GM12878 (cell line): ENCODE data around the gene ADAMTSL1. TPM values are rescaled to one million over a fixed set of nuclear protein-coding genes. Genes with fewer than 3 reads are reported as not detected.

Experiments used
- ATAC-seq: fragments of 200-7000 bp; cut with Tn5 transposase; 3 replicates; pipeline ENCODE4 v1.9.1; 2020; ENCODE audit warnings: mild to moderate bottlenecking, moderate library complexity
- BruUV-seq: library from RNA; stranded (reverse); fragments of 400-500 nt; replicated peaks from 2 replicates; lab custom pipeline; 2021; lab: Mats Ljungman, UMichigan
- CTCF ChIA-PET: fragments of 300-600 bp; sonication (Branson Sonifier 250); formaldehyde crosslinking; extraction: SDS; loops from one replicate; lab custom pipeline; 2021; ENCODE audit warnings: inconsistent platforms; lab: Yijun Ruan, JAX
- POLR2A ChIA-PET: fragments of 350-600 bp; formaldehyde crosslinking; extraction: SDS; loops from one replicate; lab custom pipeline; 2021; ENCODE audit warnings: inconsistent platforms; lab: Charles Lee
- RAD21 ChIA-PET: fragments of 300-600 bp; sonication (Branson Sonifier 250); formaldehyde crosslinking; loops from one replicate; lab custom pipeline; 2023; ENCODE audit warnings: antibody characterized with exemption; ENCODE audit not compliant: unreplicated experiment; lab: Charles Lee
- SMC1A ChIA-PET: fragments of 300-600 bp; sonication (Branson Sonifier 250); formaldehyde crosslinking; loops from one replicate; lab custom pipeline; 2023; ENCODE audit not compliant: unreplicated experiment, uncharacterized antibody; lab: Charles Lee
- DNase-seq: peaks from one replicate; pipeline ENCODE4 v3.0.0-alpha.2; 2011; ENCODE audit warnings: low read depth, low spot score
- FAIRE-seq: peaks from 3 replicates; lab custom pipeline; 2011; peaks lifted over from hg19 to GRCh38; lab: Jason Lieb, UNC
- H2AFZ ChIP-seq: 2 replicates; pipeline ENCODE4 v1.6.0; 2011; ENCODE audit warnings: low read depth, low read length, control low read depth; ENCODE audit not compliant: control insufficient read depth
- H3K27ac ChIP-seq: 2 replicates; pipeline ENCODE4 v1.5.1; 2011; ENCODE audit warnings: control low read depth; ENCODE audit not compliant: control insufficient read depth, insufficient read depth
- H3K27me3 ChIP-seq, 2 experiments: replicated peaks in 1 of 2; 2 replicates each; pipeline versions ENCODE4 v1.6.0 to v1.6.1; 2011; ENCODE audit warnings: low read length in 1 of 2; ENCODE audit not compliant: control insufficient read depth in 2 of 2, insufficient read depth in 2 of 2
- H3K36me3 ChIP-seq, 2 experiments: 2 replicates each; pipeline ENCODE4 v1.5.1; 2011; ENCODE audit warnings: low read length in 1 of 2; ENCODE audit not compliant: control insufficient read depth in 2 of 2, insufficient read depth in 2 of 2
- H3K4me1 ChIP-seq: 2 replicates; pipeline ENCODE4 v1.6.1; 2011; ENCODE audit warnings: mild to moderate bottlenecking, low read length, moderate library complexity, mixed read lengths; ENCODE audit not compliant: control insufficient read depth, insufficient read depth
- H3K4me2 ChIP-seq: 2 replicates; pipeline ENCODE4 v1.6.0; 2011; ENCODE audit warnings: control low read depth; ENCODE audit not compliant: control insufficient read depth, insufficient read depth
- H3K4me3 ChIP-seq: fragments of 200-600 bp; sonication (generic); 2 replicates; pipeline ENCODE4 v1.5.1; 2016
- H3K79me2 ChIP-seq: 2 replicates; pipeline ENCODE4 v1.6.0; 2011; ENCODE audit warnings: low read length; ENCODE audit not compliant: control insufficient read depth, insufficient read depth
- H3K9ac ChIP-seq: 2 replicates; pipeline ENCODE4 v1.8.0; 2011; ENCODE audit warnings: low read length, control low read depth, mixed read lengths; ENCODE audit not compliant: control insufficient read depth, insufficient read depth
- H3K9me3 ChIP-seq: replicated peaks from 3 replicates; pipeline ENCODE4 v1.5.1; 2011; ENCODE audit warnings: mild to moderate bottlenecking, low read length; ENCODE audit not compliant: control insufficient read depth, insufficient read depth
- H4K20me1 ChIP-seq: 2 replicates; pipeline ENCODE4 v1.6.0; 2011; ENCODE audit not compliant: control insufficient read depth, insufficient read depth
- DPF2 ChIP-seq: fragments of 450-650 bp; IDR thresholded peaks from 2 replicates; pipeline ENCODE4 v1.6.1; 2017; ENCODE audit warnings: mild to moderate bottlenecking
- FOS ChIP-seq: IDR thresholded peaks from 3 replicates; pipeline ENCODE4 v1.6.1; 2011; ENCODE audit warnings: borderline replicate concordance; ENCODE audit not compliant: insufficient read length; ENCODE audit errors: extremely low read depth
- NFXL1 ChIP-seq: fragments of 450-650 bp; IDR thresholded peaks from 2 replicates; pipeline ENCODE4 v1.6.1; 2017; ENCODE audit warnings: antibody characterized with exemption, mild to moderate bottlenecking, borderline replicate concordance
- PBX3 ChIP-seq: IDR thresholded peaks from 2 replicates; pipeline ENCODE4 v1.6.1; 2011; ENCODE audit warnings: mild to moderate bottlenecking, low read depth, low read length, moderate library complexity; ENCODE audit not compliant: insufficient replicate concordance
- RELB ChIP-seq: fragments of 450-650 bp; IDR thresholded peaks from 2 replicates; pipeline ENCODE4 v1.6.1; 2017; ENCODE audit warnings: low read depth, mild to moderate bottlenecking, moderate library complexity
- REST ChIP-seq: IDR thresholded peaks from 2 replicates; pipeline ENCODE4 v1.6.1; 2012; ENCODE audit warnings: mild to moderate bottlenecking, low read depth, low read length
- SIX5 ChIP-seq: IDR thresholded peaks from 2 replicates; pipeline ENCODE4 v1.6.1; 2011; ENCODE audit warnings: mild to moderate bottlenecking, low read depth, low read length, moderate library complexity; ENCODE audit not compliant: severe bottlenecking
- SP1 ChIP-seq: IDR thresholded peaks from one replicate; pipeline ENCODE4 v1.6.1; 2011; ENCODE audit warnings: low read depth, low read length
- STAT3 ChIP-seq: IDR thresholded peaks from 2 replicates; pipeline ENCODE4 v1.6.1; 2011; ENCODE audit warnings: low read depth, low read length, improper control_type of control experiment
- TAF1 ChIP-seq: IDR thresholded peaks from 2 replicates; pipeline ENCODE4 v1.6.1; 2011; ENCODE audit warnings: mild to moderate bottlenecking, low read depth, low read length, borderline replicate concordance
- TBL1XR1 ChIP-seq: IDR thresholded peaks from 2 replicates; pipeline ENCODE4 v1.6.1; 2012; ENCODE audit warnings: low read depth, low read length, improper control_type of control experiment
- WGBS: methylation state at CpG from one replicate; pipeline ENCODE4 v1.1.6; 2016; ENCODE audit warnings: low lambda C conversion rate; ENCODE audit not compliant: insufficient replicate concordance, insufficient coverage; ENCODE audit errors: missing lambda C conversion rate; 5-methylcytosine and 5-hydroxymethylcytosine counted together
- in situ Hi-C: fragments of 300-500 bp; cut with MboI; formaldehyde crosslinking; loops from 9 replicates; pipeline ENCODE4 v1.14.3; 2018; ENCODE audit warnings: mixed read lengths
- intact Hi-C: fragments of 100-400 bp; cut with micrococcal nuclease; formaldehyde crosslinking; loops from one replicate; pipeline ENCODE4 v1.14.2; 2022; ENCODE audit not compliant: unreplicated experiment
- polyA plus RNA-seq, 11 experiments: library from polyadenylated mRNA; depleted of rRNA in 4 of 11; unstranded in 6 of 11; stranded (reverse) in 5 of 11; fragments of >200 nt; fragmentation: Nextera tagmentation in 4 of 11; fragmentation: Illumina TruSeq in 1 of 11; extraction: Ambion mirVana in 4 of 11; extraction: Trizol in 1 of 11; gene quantifications; 1 replicate in 1 of 11; 2 replicates in 10 of 11; pipeline versions ENCODE4 v1.2.1 to v1.2.3, GENCODE V29; 2011 to 2016; ENCODE audit warnings: inconsistent platforms in 2 of 11, missing spikeins in 2 of 11, low read depth in 1 of 11
- total RNA-seq, 4 experiments: library from RNA; depleted of rRNA in 3 of 4; stranded (reverse); fragments of >200 nt in 3 of 4; fragmentation: Illumina TruSeq in 1 of 4; extraction: Trizol in 1 of 4; gene quantifications; 2 replicates each; pipeline versions ENCODE4 v1.2.1 to v1.2.3, GENCODE V29; 2013 to 2021

The ADAMTSL1 gene
- total and polyA plus RNA-seq, 10 of the 15 experiments (the other 5 are each of a cell fraction or from before 2014, with no cell fraction given), result 0.01 to 0.10 (median 0.07) TPM; not detected in 6

- intact Hi-C loops, result no loop called here
Measured at GRCh38 chr9:18662320-18662719, 188.4 kb downstream of the ADAMTSL1 start.

GRCh38 chr9:18665947-18666346 lies 192.0 kb downstream of the ADAMTSL1 start:
- SMC1A ChIA-PET, result interaction anchor here (1.9 kb wide), 1 partner anchor 14 kb away, joined by 5 read pairs; no protein-coding TSS in a partner anchor
- Histone ChIP-seq H3K4me3 (no peak overlapping the region), H3K27ac (no peak overlapping the region), H3K4me2 (no peak overlapping the region), H3K27me3 (no peaks in the 10 kb centered on the region; a peak in 1 of 4 replicates), H3K79me2 (no peaks in the 10 kb centered on the region), H3K36me3 (no peaks in the 10 kb centered on the region), H3K4me1 (no peaks in the 10 kb centered on the region), H2AFZ (no peak overlapping the region), H4K20me1 (no peaks in the 10 kb centered on the region), H3K9me3 (no peaks in the 10 kb centered on the region), H3K9ac (no peak overlapping the region)
- in situ Hi-C loops, result no loop called here
- intact Hi-C loops, result no loop called here
- WGBS, result 6% methylated on average over 1 of the region's 1 CpG
- no TSS peak for BruUV-seq
- RAD21 ChIA-PET, result no interaction called here
- no peak for DNase-seq
- FAIRE-seq, result no peak
- no peak for ATAC-seq
- POLR2A ChIA-PET, result no interaction called here
- no peak for TF ChIP-seq SP1
- TF ChIP-seq STAT3, result no peak
- TF ChIP-seq FOS, result no peak
- no peak for TF ChIP-seq RELB
- no peak for TF ChIP-seq REST
- no peak for TF ChIP-seq DPF2
- CTCF ChIA-PET, result no interaction called here

More at GRCh38 chr9:18662320-18662719, 188.4 kb downstream of the ADAMTSL1 start:
- ChIA-PET RAD21 (no interaction called here), CTCF (no interaction called here), POLR2A (no interaction called here), SMC1A (no interaction called here)
- TF ChIP-seq TBL1XR1 (no peak), NFXL1 (no peak), SIX5 (no peak), TAF1 (no peak), PBX3 (no peak)
- ATAC-seq (no peak), DNase-seq (no peak), FAIRE-seq (no peak)
- Histone ChIP-seq H3K79me2 (no peaks in the 10 kb centered on the region), H2AFZ (no peak overlapping the region), H3K36me3 (no peaks in the 10 kb centered on the region), H3K4me3 (no peak overlapping the region), H3K9ac (no peak overlapping the region), H3K9me3 (no peaks in the 10 kb centered on the region), H3K27ac (no peak overlapping the region), H3K4me1 (no peaks in the 10 kb centered on the region), H3K4me2 (no peak overlapping the region), H3K27me3 (no peaks in the 10 kb centered on the region), H4K20me1 (no peaks in the 10 kb centered on the region)
- 57% methylated on average over 3 of the region's 3 CpGs for WGBS
- BruUV-seq, result no TSS peak
- in situ Hi-C loops, result no loop called here
